ENCODE results near the gene PKN3. TPM values are rescaled to one million over a fixed set of nuclear protein-coding genes. Genes with fewer than 3 reads are reported as not detected.

Gene PKN3
- total RNA-seq (2016; rRNA removed; fragmentation: Illumina TruSeq; extraction: Trizol) (8.3 and 13.2 TPM in 2 replicates), polyA plus RNA-seq (2011; rRNA removed) (9.2 and 10.5 TPM in 2 replicates), polyA minus RNA-seq (2011; rRNA and poly(A)+ RNA removed; ENCODE audit: low replicate concordance) (23.6 and 48.2 TPM in 2 replicates), Bru-seq, nascent RNA (percentile 49 among the genes with signal in this experiment), BruChase-seq, experiment 1, labeled RNA remaining after a 6-hour chase (percentile 64 among the genes with signal in this experiment), BruChase-seq, experiment 2, labeled RNA remaining after a 2-hour chase (percentile 57 among the genes with signal in this experiment)
- total RNA-seq (2016; cell fraction: cytosol; rRNA removed; fragmentation: Illumina TruSeq; extraction: Trizol; ENCODE audit: low read depth): 3.5 and 3.9 TPM in 2 replicates
- 7.5 and 13.4 TPM in 2 replicates for total RNA-seq (2016; cell fraction: insoluble cytoplasmic fraction; rRNA removed; fragmentation: Illumina TruSeq; extraction: Trizol)
- total RNA-seq (2016; cell fraction: membrane; rRNA removed; fragmentation: Illumina TruSeq; extraction: Trizol): 7.9 and 8.7 TPM in 2 replicates
- 9.4 and 10.2 TPM in 2 replicates for total RNA-seq (2016; cell fraction: nucleus; rRNA removed; fragmentation: Illumina TruSeq; extraction: Trizol)
- polyA plus RNA-seq (2011; cell fraction: cytosol; rRNA removed): 7.2 and 10.2 TPM in 2 replicates
- 27.1 and 49.1 TPM in 2 replicates for polyA plus RNA-seq (2011; cell fraction: nucleus; rRNA removed)
- 5.4 and 6.9 TPM in 2 replicates for polyA plus RNA-seq (2012)
- 3.8 and 4.1 TPM in 2 replicates for polyA plus RNA-seq (2016; cell fraction: cytosol; fragmentation: Illumina TruSeq; extraction: Trizol; ENCODE audit: low read depth)
- 13.4 and 15.9 TPM in 2 replicates for polyA plus RNA-seq (2016; cell fraction: insoluble cytoplasmic fraction; fragmentation: Illumina TruSeq; extraction: Trizol; ENCODE audit: low read depth)
- 6.4 and 7.7 TPM in 2 replicates for polyA plus RNA-seq (2016; cell fraction: membrane; fragmentation: Illumina TruSeq; extraction: Trizol; ENCODE audit: low read depth)
- polyA plus RNA-seq (2016; cell fraction: nucleus; fragmentation: Illumina TruSeq; extraction: Trizol; ENCODE audit: insufficient read depth, low read depth): 38.0 and 40.4 TPM in 2 replicates
- polyA minus RNA-seq (2011; cell fraction: cytosol; rRNA and poly(A)+ RNA removed): 6.9 and 13.8 TPM in 2 replicates
- 4.0 and 6.2 TPM in 2 replicates for polyA minus RNA-seq (2011; cell fraction: nucleus; rRNA and poly(A)+ RNA removed)
- long read RNA-seq, experiment 1, partial matches to known transcripts: 4 of 6 reads
- long read RNA-seq, experiment 1, other reads (novel, unspliced or antisense): 2 of 6 reads
- long read RNA-seq, experiment 2, transcript PKN3-201 (22 exons, 3,375 nt): major isoform, 13 of 34 reads
- long read RNA-seq, experiment 2, partial matches to known transcripts: 16 of 34 reads
- long read RNA-seq, experiment 2, other reads (novel, unspliced or antisense): 5 of 34 reads

GRCh38 chr9:128702445-128702948, at the start of gene PKN3:
PKN3 (plus strand) TSS chr9:128702503; CDS start chr9:128702916, 413 bp downstream.
- POLR2A ChIA-PET: interaction anchor here (1.0 kb wide), 1 partner anchor 18 kb away, joined by 6 read pairs; no protein-coding TSS in a partner anchor
- peaks cover 8% of the 10 kb centered on the region for H3K79me2 ChIP-seq (ENCODE audit: insufficient read depth, low read length)
- peak; percentile 87 for ATAC-seq
- H3K4me2 ChIP-seq (ENCODE audit: low read depth, low read length): peak within 1 kb of the TSS; percentile 92
- TSS peak; percentile 55 for BruUV-seq (replicated peaks)
- DNase-seq (ENCODE audit: low spot score): peak; percentile 74
- H4K20me1 ChIP-seq (ENCODE audit: insufficient read depth, low read length): no peaks in the 10 kb centered on the region
- peak within 1 kb of the TSS; percentile 89 to 97 (median 92) for H3K4me3 ChIP-seq (replicated peaks in 1 of 3; ENCODE audit: insufficient read depth in 1 of 3, low read depth in 2 of 3, low read length in 3 of 3)
- in situ Hi-C loops (cut with HindIII; ENCODE audit: extremely low pct_ligation_motif_present, low pct_unique_long_range_greater_than_20kb): no loop called here
- CTCF ChIA-PET (ENCODE audit: low intra/inter-chr PET ratio, low total read pairs): interaction anchor here (0.7 to 2.6 kb wide), 5 partner anchors 31 to 115 kb away, joined by 3 to 17 read pairs (median 4); partner anchors contain the start of gene ENDOG
- whole genome bisulfite sequencing (ENCODE audit: low lambda C conversion rate): 0% methylated on average over 8 of the region's 65 CpGs
- peaks cover 4 to 12% of the 10 kb centered on the region in 2 experiments; a peak in 4 of 5 replicates for H3K36me3 ChIP-seq (replicated peaks in 1 of 2; ENCODE audit: control insufficient read depth in 1 of 2, insufficient read depth in 2 of 2, low read length in 2 of 2)
- no peak within 1 kb of the TSS for H2AFZ ChIP-seq (ENCODE audit: low read length)
- peak within 1 kb of the TSS; percentile 85 for H3K27ac ChIP-seq (ENCODE audit: extremely low read length, insufficient read depth, low read length)
- no peak for FAIRE-seq
- H3K27me3 ChIP-seq (ENCODE audit: control insufficient read depth in 1 of 2, insufficient read depth in 2 of 2, low read length in 2 of 2): no peaks in the 10 kb centered on the region
- intact Hi-C loops (cut with micrococcal nuclease; ENCODE audit: unreplicated experiment): loop anchor here (5.0 kb wide), 1 partner anchor 65 kb away; no protein-coding TSS in a partner anchor
- peak within 1 kb of the TSS; percentile 78 for H3K9ac ChIP-seq (ENCODE audit: insufficient read depth, low read depth, low read length)
- H3K9me3 ChIP-seq (ENCODE audit: low read length): no peaks in the 10 kb centered on the region
- peaks cover 13% of the 10 kb centered on the region for H3K4me1 ChIP-seq (ENCODE audit: insufficient read depth, low read length)
- TF ChIP-seq ATF5 (CRISPR knock-in tag; IDR thresholded peaks at IDR 0.05; ENCODE audit: low read depth) (no peak), MXD4 (CRISPR knock-in tag; IDR thresholded peaks at IDR 0.05) (0 out of 2 replicates have a peak, but pooled peaks have one; percentile 44), RARA (CRISPR knock-in tag; IDR thresholded peaks at IDR 0.05) (no peak), MXI1 (IDR thresholded peaks at IDR 0.05; ENCODE audit: borderline replicate concordance, low read depth, low read length) (no peak), ZNF556 (CRISPR knock-in tag; IDR thresholded peaks at IDR 0.05; ENCODE audit: borderline replicate concordance) (peak; percentile 81), YEATS4 (CRISPR knock-in tag; IDR thresholded peaks at IDR 0.05; ENCODE audit: borderline replicate concordance) (peak; percentile 38; the same call in 1 of the 2 replicates), PBX3 (CRISPR knock-in tag; IDR thresholded peaks at IDR 0.05; ENCODE audit: borderline replicate concordance) (no peak), YY1 (IDR thresholded peaks at IDR 0.05; ENCODE audit: insufficient read depth, insufficient replicate concordance, low read depth, low read length) (peak; percentile 41), TFDP2 (CRISPR knock-in tag; IDR thresholded peaks at IDR 0.05) (peak; percentile 85), ZNF660 (CRISPR knock-in tag; IDR thresholded peaks at IDR 0.05; ENCODE audit: borderline replicate concordance, low read depth) (no peak), FOXC1 (CRISPR knock-in tag; IDR thresholded peaks at IDR 0.05; ENCODE audit: borderline replicate concordance) (0 out of 2 replicates have a peak, but pooled peaks have one; percentile 34), TFAP4 (IDR thresholded peaks at IDR 0.05; ENCODE audit: borderline replicate concordance, low read depth) (peak; percentile 22; the same call in 1 of the 2 replicates), ZNF33A (CRISPR knock-in tag; IDR thresholded peaks at IDR 0.05; ENCODE audit: borderline replicate concordance) (0 out of 2 replicates have a peak, but pooled peaks have one; percentile 51)
